ENCODE measurements around the gene ACOT6. TPM values are rescaled to one million over a fixed set of nuclear protein-coding genes. Genes with fewer than 3 reads are reported as not detected.

The ACOT6 gene
- total RNA-seq, 1 donor from 2014 or later = not detected

DNA sequence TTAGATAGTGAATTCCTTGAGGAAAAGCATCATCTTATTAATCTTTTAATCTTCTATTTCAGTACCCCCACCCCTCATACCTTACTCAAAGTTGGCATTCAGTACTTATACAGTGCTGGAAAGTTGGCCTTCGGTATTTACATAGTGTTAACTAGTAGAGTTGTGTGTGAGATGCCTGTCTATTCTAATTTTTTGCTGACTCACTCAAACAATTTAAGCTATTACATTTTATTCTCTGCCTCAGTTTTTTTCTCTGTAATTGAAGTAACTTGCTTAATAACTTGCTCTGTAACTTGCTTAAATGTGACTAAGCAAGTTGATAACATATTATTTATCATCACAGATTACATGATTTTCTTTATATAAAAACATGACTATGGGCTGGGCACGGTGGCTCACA, 52.8 kb downstream of the ACOT6 start:
- H3K36me3 Mint-ChIP-seq (ENCODE audit: insufficient read depth) = peaks cover 11% of the 10 kb centered on the region
- H3K4me1 Mint-ChIP-seq (ENCODE audit: low read depth) = peaks cover 18% of the 10 kb centered on the region
- no peak overlapping the region for H3K4me3 Mint-ChIP-seq (ENCODE audit: low read depth)
- no peak for DNase-seq (ENCODE audit: low spot score, unreplicated experiment)
- H3K27me3 Mint-ChIP-seq = no peaks in the 10 kb centered on the region
- H3K9me3 Mint-ChIP-seq (ENCODE audit: low read depth) = peaks cover 4% of the 10 kb centered on the region
- no peak overlapping the region for H3K27ac Mint-ChIP-seq
- TF ChIP-seq, protein P1, sequence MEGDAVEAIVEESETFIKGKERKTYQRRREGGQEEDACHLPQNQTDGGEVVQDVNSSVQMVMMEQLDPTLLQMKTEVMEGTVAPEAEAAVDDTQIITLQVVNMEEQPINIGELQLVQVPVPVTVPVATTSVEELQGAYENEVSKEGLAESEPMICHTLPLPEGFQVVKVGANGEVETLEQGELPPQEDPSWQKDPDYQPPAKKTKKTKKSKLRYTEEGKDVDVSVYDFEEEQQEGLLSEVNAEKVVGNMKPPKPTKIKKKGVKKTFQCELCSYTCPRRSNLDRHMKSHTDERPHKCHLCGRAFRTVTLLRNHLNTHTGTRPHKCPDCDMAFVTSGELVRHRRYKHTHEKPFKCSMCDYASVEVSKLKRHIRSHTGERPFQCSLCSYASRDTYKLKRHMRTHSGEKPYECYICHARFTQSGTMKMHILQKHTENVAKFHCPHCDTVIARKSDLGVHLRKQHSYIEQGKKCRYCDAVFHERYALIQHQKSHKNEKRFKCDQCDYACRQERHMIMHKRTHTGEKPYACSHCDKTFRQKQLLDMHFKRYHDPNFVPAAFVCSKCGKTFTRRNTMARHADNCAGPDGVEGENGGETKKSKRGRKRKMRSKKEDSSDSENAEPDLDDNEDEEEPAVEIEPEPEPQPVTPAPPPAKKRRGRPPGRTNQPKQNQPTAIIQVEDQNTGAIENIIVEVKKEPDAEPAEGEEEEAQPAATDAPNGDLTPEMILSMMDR (IDR thresholded peaks at IDR 0.05; ENCODE audit: unreplicated experiment) = no peak

DNA sequence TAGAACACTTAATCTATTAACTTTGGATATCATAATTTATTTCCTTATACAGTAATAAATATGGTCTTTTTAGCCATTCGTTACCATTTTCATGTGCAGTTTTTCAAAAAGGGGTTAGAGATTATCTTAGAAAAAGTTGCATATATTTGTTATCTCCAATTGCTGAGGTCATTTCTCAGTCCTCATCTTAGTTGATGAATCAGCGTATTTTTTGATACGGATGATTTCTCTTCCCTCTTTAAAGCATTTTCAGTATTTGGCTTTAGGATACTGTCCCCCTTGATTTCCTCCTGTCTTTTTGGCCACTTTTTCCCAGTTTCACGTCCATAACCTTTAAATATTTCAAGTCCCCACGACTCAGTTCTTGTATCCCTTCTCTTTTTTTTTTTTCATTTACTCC, 54.3 kb downstream of the ACOT6 start:
- TF ChIP-seq, protein P1 (IDR thresholded peaks at IDR 0.05; ENCODE audit: unreplicated experiment) = no peak
- Mint-ChIP-seq H3K27me3 (no peaks in the 10 kb centered on the region), H3K4me3 (ENCODE audit: low read depth) (no peak overlapping the region), H3K27ac (no peak overlapping the region), H3K9me3 (ENCODE audit: low read depth) (peaks cover 4% of the 10 kb centered on the region), H3K36me3 (ENCODE audit: insufficient read depth) (peaks cover 11% of the 10 kb centered on the region), H3K4me1 (ENCODE audit: low read depth) (peaks cover 18% of the 10 kb centered on the region)
- DNase-seq (ENCODE audit: low spot score, unreplicated experiment) = no peak

DNA sequence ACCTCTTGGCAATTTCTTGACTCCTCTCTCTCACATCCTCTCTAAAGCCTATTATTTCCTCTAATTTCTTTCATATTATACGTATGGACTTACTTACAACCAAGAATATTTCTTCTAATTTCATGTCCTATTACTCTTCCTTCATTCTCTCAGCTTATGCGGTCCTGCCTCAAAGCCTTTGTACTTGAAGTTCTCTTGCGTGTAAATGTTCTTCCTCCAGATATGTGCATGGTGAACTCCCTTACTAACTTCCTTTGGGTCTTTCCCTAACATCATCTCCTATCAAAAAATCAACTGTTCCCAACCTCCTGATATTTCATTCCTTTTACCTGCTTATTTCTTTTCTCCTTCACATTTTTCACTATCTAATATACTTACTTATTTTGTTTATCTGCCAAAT, 55.5 kb downstream of the ACOT6 start:
- H3K27me3 Mint-ChIP-seq = no peaks in the 10 kb centered on the region
- TF ChIP-seq, protein P1 (IDR thresholded peaks at IDR 0.05; ENCODE audit: unreplicated experiment) = no peak
- no peak for DNase-seq (ENCODE audit: low spot score, unreplicated experiment)
- H3K36me3 Mint-ChIP-seq (ENCODE audit: insufficient read depth) = peaks cover 8% of the 10 kb centered on the region
- H3K4me1 Mint-ChIP-seq (ENCODE audit: low read depth) = peaks cover 12% of the 10 kb centered on the region
- H3K9me3 Mint-ChIP-seq (ENCODE audit: low read depth) = no peaks in the 10 kb centered on the region
- H3K27ac Mint-ChIP-seq = no peak overlapping the region
- H3K4me3 Mint-ChIP-seq (ENCODE audit: low read depth) = no peak overlapping the region

Other genes with a start within 250 kb of the ACOT6 start
- gene NUMB, start 154.0 kb upstream of the ACOT6 start, total RNA-seq = 88.8 and 92.4 TPM in 2 replicates
- gene RIOX1, start 121.6 kb upstream of the ACOT6 start, total RNA-seq = 15.3 and 16.5 TPM in 2 replicates
- 4.0 and 5.2 TPM in 2 replicates for gene ACOT1, start 75.4 kb upstream of the ACOT6 start, total RNA-seq
- gene HEATR4, start 53.6 kb upstream of the ACOT6 start, total RNA-seq = 0.50 and 0.51 TPM in 2 replicates
- gene ACOT2, start 43.3 kb upstream of the ACOT6 start, total RNA-seq = 13.5 and 14.5 TPM in 2 replicates
- gene ACOT4, start 20.6 kb upstream of the ACOT6 start, total RNA-seq = 1.3 and 1.5 TPM in 2 replicates
- 27.7 and 29.9 TPM in 2 replicates for gene DNAL1, start 32.5 kb downstream of the ACOT6 start, total RNA-seq
- gene PNMA1, start 101.9 kb downstream of the ACOT6 start, total RNA-seq = 52.7 and 59.0 TPM in 2 replicates
- gene PTGR2, start 239.3 kb downstream of the ACOT6 start, total RNA-seq = 6.9 and 11.0 TPM in 2 replicates